K562 (cell line): Measurements from ENCODE around the gene ARHGAP15. TPM values are rescaled to one million over a fixed set of nuclear protein-coding genes. Genes with fewer than 3 reads are reported as not detected.

Source experiments
- ATAC-seq: fragments of 200-7000 bp; cut with Tn5 transposase; 3 replicates; pipeline ENCODE4 v1.9.1; 2020; ENCODE audit warnings: moderate library complexity
- BruUV-seq: library from RNA; stranded (reverse); fragments of 400-500 nt; replicated peaks from 2 replicates; lab custom pipeline; 2021; lab: Mats Ljungman, UMichigan
- CTCF ChIA-PET: fragments of 300-600 bp; formaldehyde crosslinking; extraction: SDS; loops from one replicate; lab custom pipeline; 2021; ENCODE audit warnings: low intra/inter-chr PET ratio; lab: Yijun Ruan, JAX
- POLR2A ChIA-PET: fragments of 300-600, 350-650 bp; sonication (Branson Sonifier 250); formaldehyde crosslinking; extraction: SDS; loops from one replicate; lab custom pipeline; 2021; ENCODE audit warnings: antibody characterized with exemption, inconsistent platforms; lab: Yijun Ruan, JAX
- DNase-seq, 4 experiments: peaks; one replicate each; pipeline versions ENCODE4 v3.0.0 to v3.0.0-alpha.2; 2011 to 2018; ENCODE audit warnings: low spot score in 3 of 4, mixed read lengths in 3 of 4; ENCODE audit errors: extremely low read depth in 1 of 4
- FAIRE-seq: peaks from 2 replicates; lab custom pipeline; 2011; peaks lifted over from hg19 to GRCh38; lab: Jason Lieb, UNC
- H2AFZ ChIP-seq: 2 replicates; pipeline ENCODE4 v1.6.0; 2011; ENCODE audit warnings: low read depth, low read length, control low read depth, inconsistent platforms
- H3K27ac ChIP-seq: fragments of 200-600 bp; 3 replicates; pipeline ENCODE4 v1.8.0; 2011; ENCODE audit warnings: low read depth, mild to moderate bottlenecking, control low read depth, inconsistent platforms, low read length, moderate library complexity, mixed read lengths; ENCODE audit errors: extremely low read depth
- H3K27me3 ChIP-seq, 2 experiments: fragments of 300-600 bp in 1 of 2; 2 replicates in 1 of 2; 3 replicates in 1 of 2; pipeline versions ENCODE4 v1.6.0 to v1.8.0; 2011; ENCODE audit warnings: inconsistent platforms in 2 of 2, low read length in 2 of 2, mild to moderate bottlenecking in 1 of 2, mixed read lengths in 1 of 2, moderate library complexity in 1 of 2; ENCODE audit not compliant: control insufficient read depth in 2 of 2, insufficient read depth in 2 of 2
- H3K36me3 ChIP-seq: fragments of 300-600 bp; 3 replicates; pipeline ENCODE4 v1.8.0; 2011; ENCODE audit warnings: mild to moderate bottlenecking, low read length, inconsistent platforms; ENCODE audit not compliant: control insufficient read depth, insufficient read depth
- H3K4me1 ChIP-seq, 2 experiments: fragments of 200-600 bp in 1 of 2; replicated peaks in 1 of 2; 2 replicates in 1 of 2; 3 replicates in 1 of 2; pipeline versions ENCODE4 v1.5.1 to v1.8.0; 2011; ENCODE audit warnings: inconsistent platforms in 2 of 2, low read length in 2 of 2, mild to moderate bottlenecking in 1 of 2, mixed read lengths in 1 of 2, moderate library complexity in 1 of 2; ENCODE audit not compliant: control insufficient read depth in 2 of 2, insufficient read depth in 2 of 2
- H3K4me2 ChIP-seq: 2 replicates; pipeline ENCODE4 v1.6.1; 2011; ENCODE audit warnings: low read length, control low read depth, inconsistent platforms, mixed read lengths; ENCODE audit not compliant: insufficient read depth
- H3K4me3 ChIP-seq: fragments of 200-600 bp; sonication (generic), shearing (Covaris generic); 2 replicates; pipeline ENCODE4 v1.5.1; 2016; ENCODE audit warnings: control low read depth, inconsistent platforms
- H3K79me2 ChIP-seq: fragments of 200-600 bp; 3 replicates; pipeline ENCODE4 v1.8.0; 2011; ENCODE audit warnings: low read length, inconsistent platforms; ENCODE audit not compliant: control insufficient read depth, insufficient read depth
- H3K9ac ChIP-seq, 2 experiments: 2 replicates each; pipeline versions ENCODE4 v1.6.0 to v1.6.1; 2011; ENCODE audit warnings: low read depth in 2 of 2, low read length in 2 of 2, control low read depth in 1 of 2, inconsistent platforms in 1 of 2, mild to moderate bottlenecking in 1 of 2, mixed read lengths in 1 of 2; ENCODE audit not compliant: insufficient read depth in 1 of 2
- H3K9me1 ChIP-seq: one replicate; pipeline ENCODE4 v1.6.0; 2011; ENCODE audit warnings: inconsistent platforms, mild to moderate bottlenecking, low read length, moderate library complexity; ENCODE audit not compliant: control insufficient read depth, insufficient read depth
- H3K9me3 ChIP-seq: replicated peaks from 2 replicates; pipeline ENCODE4 v1.5.1; 2011; ENCODE audit warnings: low read depth, low read length, inconsistent platforms; ENCODE audit not compliant: control insufficient read depth, insufficient read depth
- H4K20me1 ChIP-seq: replicated peaks from 2 replicates; pipeline ENCODE4 v1.6.1; 2011; ENCODE audit warnings: low read length, inconsistent platforms, mixed read lengths; ENCODE audit not compliant: control insufficient read depth, insufficient read depth
- CBX8 ChIP-seq: fragments of 200-600 bp; sonication (generic); IDR thresholded peaks from 2 replicates; pipeline ENCODE4 v1.6.1; 2012; ENCODE audit warnings: borderline replicate concordance, mixed run types, low read depth, mild to moderate bottlenecking, moderate library complexity, mixed read lengths, low read length, control low read depth, inconsistent platforms; ENCODE audit not compliant: poor library complexity, severe bottlenecking; ENCODE audit errors: extremely low read depth
- HDAC8 ChIP-seq: fragments of 450-650 bp; IDR thresholded peaks from 2 replicates; pipeline ENCODE4 v1.6.1; 2016; ENCODE audit warnings: mild to moderate bottlenecking, missing genetic modification characterization, moderate library complexity, missing compliant biosample characterization
- HNRNPK ChIP-seq: fragments of 200-400 bp; formaldehyde crosslinking; IDR thresholded peaks from one replicate; pipeline ENCODE4 v1.6.1; 2018; ENCODE audit warnings: mild to moderate bottlenecking, low read depth, low read length; ENCODE audit not compliant: poor library complexity, severe bottlenecking
- NCOA1 ChIP-seq: fragments of 450-650 bp; IDR thresholded peaks from 2 replicates; pipeline ENCODE4 v1.6.1; 2016; ENCODE audit warnings: low read depth
- NUFIP1 ChIP-seq: fragments of 450-650 bp; IDR thresholded peaks from 2 replicates; pipeline ENCODE4 v1.6.1; 2018; ENCODE audit not compliant: partially characterized antibody
- PBX2 ChIP-seq, 2 experiments: IDR thresholded peaks in 1 of 2; conservative IDR thresholded peaks in 1 of 2; 2 replicates each; pipeline ENCODE4 v1.6.1; 2016; ENCODE audit warnings: low read depth in 2 of 2, mild to moderate bottlenecking in 1 of 2, missing compliant biosample characterization in 1 of 2, missing genetic modification characterization in 1 of 2, moderate library complexity in 1 of 2
- PCBP2 ChIP-seq: fragments of 200-400 bp; formaldehyde crosslinking; IDR thresholded peaks from 2 replicates; pipeline ENCODE4 v1.6.1; 2018; ENCODE audit warnings: low read length, low read depth, mild to moderate bottlenecking, moderate library complexity; ENCODE audit not compliant: poor library complexity, severe bottlenecking
- PHB ChIP-seq: fragments of 250-450 bp; sonication (Bioruptor Pico); IDR thresholded peaks from 2 replicates; pipeline ENCODE4 v1.5.0; 2021
- RHOXF2B ChIP-seq: fragments of 250-450 bp; sonication (Bioruptor Pico); conservative IDR thresholded peaks from 2 replicates; pipeline ENCODE4 v1.5.1; 2021
- ZNF511 ChIP-seq: sonication (generic); formaldehyde crosslinking; IDR thresholded peaks from 2 replicates; pipeline ENCODE4 v1.8.0; 2022; ENCODE audit warnings: mild to moderate bottlenecking, missing genetic modification reagents
- WGBS: fragments of 100-300 bp; shearing (Covaris generic); methylation state at CpG from one replicate; pipeline ENCODE4 v1.1.6; 2016; ENCODE audit warnings: low coverage, mixed read lengths; ENCODE audit not compliant: insufficient coverage; ENCODE audit errors: missing lambda C conversion rate; 5-methylcytosine and 5-hydroxymethylcytosine counted together
- in situ Hi-C: fragments of 300-500 bp; cut with MboI; formaldehyde crosslinking; loops from 4 replicates; pipeline ENCODE4 v1.15.0; 2018; ENCODE audit warnings: inconsistent platforms, mixed read lengths
- intact Hi-C: fragments of 100-400 bp; cut with micrococcal nuclease; formaldehyde crosslinking; loops from 2 replicates; pipeline ENCODE4 v1.14.2; 2022
- polyA plus RNA-seq, 8 experiments: library from polyadenylated mRNA; depleted of rRNA in 4 of 8; stranded (reverse) in 5 of 8; unstranded in 3 of 8; fragments of >200 nt; fragmentation: Nextera tagmentation in 2 of 8; fragmentation: Illumina TruSeq in 1 of 8; extraction: Ambion mirVana in 2 of 8; extraction: Trizol in 1 of 8; gene quantifications; 2 replicates each; pipeline versions ENCODE4 v1.2.1 to v1.2.3, GENCODE V29; 2011 to 2014; ENCODE audit warnings: inconsistent platforms in 1 of 8, missing spikeins in 1 of 8
- total RNA-seq, 7 experiments: library from RNA; depleted of rRNA in 6 of 7; stranded (reverse); fragments of >200 nt in 6 of 7; fragmentation: Illumina TruSeq in 2 of 7; extraction: Trizol in 2 of 7; gene quantifications; 2 replicates each; pipeline versions ENCODE4 v1.2.1 to v1.2.3, GENCODE V29; 2011 to 2021; ENCODE audit warnings: low replicate concordance in 1 of 7
- TF ChIP-seq, protein P1 (sequence below): fragments of 450-650 bp; formaldehyde crosslinking; IDR thresholded peaks from 2 replicates; pipeline ENCODE4 v1.4.0; 2022; ENCODE audit warnings: missing genetic modification characterization
- TF ChIP-seq, protein P2 (sequence below), 3 experiments: fragments of 200-800 bp in 1 of 3; fragments of 250-450 bp in 1 of 3; fragments of 450-650 bp in 1 of 3; sonication (Bioruptor Pico) in 1 of 3; sonication (Bioruptor generic) in 1 of 3; formaldehyde crosslinking in 1 of 3; IDR thresholded peaks; 2 replicates each; pipeline versions ENCODE4 v1.6.1 to v1.8.0; 2016 to 2022; ENCODE audit warnings: mild to moderate bottlenecking in 2 of 3, missing genetic modification characterization in 2 of 3, missing compliant biosample characterization in 1 of 3, moderate library complexity in 1 of 3

ARHGAP15 gene
- total and polyA plus RNA-seq, 9 of the 15 experiments (the other 6 are each of a cell fraction or from before 2014, with no cell fraction given), result 1.5 to 17.9 (median 7.9) TPM

- H3K4me3 ChIP-seq, result no peak overlapping the region
- BruUV-seq, result no TSS peak
- intact Hi-C loops (no loop called here), in situ Hi-C loops (no loop called here)
- H3K4me1 ChIP-seq, result no peaks in the 10 kb centered on the region
- H3K4me2 ChIP-seq, result no peak overlapping the region
- FAIRE-seq, result no peak
- no peaks in the 10 kb centered on the region for H3K9me3 ChIP-seq
- ChIA-PET CTCF (no interaction called here), POLR2A (no interaction called here)
- no peaks in the 10 kb centered on the region for H3K79me2 ChIP-seq
- no peak for DNase-seq
- no peaks in the 10 kb centered on the region for H3K36me3 ChIP-seq
- no peaks in the 10 kb centered on the region for H4K20me1 ChIP-seq
- H2AFZ ChIP-seq, result no peak overlapping the region
- WGBS, result 12% methylated on average over 2 of the region's 2 CpGs
- H3K9ac ChIP-seq, result no peak overlapping the region
- no peak for ATAC-seq
- H3K27me3 ChIP-seq, result no peaks in the 10 kb centered on the region
- H3K27ac ChIP-seq, result no peak overlapping the region
- H3K9me1 ChIP-seq, result no peaks in the 10 kb centered on the region
- TF ChIP-seq CBX8 (no peak), PHB (CRISPR knock-in tag) (no peak), ZNF511 (CRISPR knock-in tag) (no peak), PCBP2 (no peak), HDAC8 (tag) (no peak), NCOA1 (no peak), NUFIP1 (no peak), PBX2 (CRISPR knock-in tag; IDR thresholded peaks at IDR 0.05; ENCODE audit: low read depth) (no peak), PBX2 (tag; conservative IDR thresholded peaks at IDR 0.05; ENCODE audit: low read depth) (no peak), HNRNPK (no peak), RHOXF2B (CRISPR knock-in tag) (no peak)
- TF ChIP-seq, protein P1, sequence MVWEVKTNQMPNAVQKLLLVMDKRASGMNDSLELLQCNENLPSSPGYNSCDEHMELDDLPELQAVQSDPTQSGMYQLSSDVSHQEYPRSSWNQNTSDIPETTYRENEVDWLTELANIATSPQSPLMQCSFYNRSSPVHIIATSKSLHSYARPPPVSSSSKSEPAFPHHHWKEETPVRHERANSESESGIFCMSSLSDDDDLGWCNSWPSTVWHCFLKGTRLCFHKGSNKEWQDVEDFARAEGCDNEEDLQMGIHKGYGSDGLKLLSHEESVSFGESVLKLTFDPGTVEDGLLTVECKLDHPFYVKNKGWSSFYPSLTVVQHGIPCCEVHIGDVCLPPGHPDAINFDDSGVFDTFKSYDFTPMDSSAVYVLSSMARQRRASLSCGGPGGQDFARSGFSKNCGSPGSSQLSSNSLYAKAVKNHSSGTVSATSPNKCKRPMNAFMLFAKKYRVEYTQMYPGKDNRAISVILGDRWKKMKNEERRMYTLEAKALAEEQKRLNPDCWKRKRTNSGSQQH (CRISPR knock-in tag), result no peak
- TF ChIP-seq, protein P2, sequence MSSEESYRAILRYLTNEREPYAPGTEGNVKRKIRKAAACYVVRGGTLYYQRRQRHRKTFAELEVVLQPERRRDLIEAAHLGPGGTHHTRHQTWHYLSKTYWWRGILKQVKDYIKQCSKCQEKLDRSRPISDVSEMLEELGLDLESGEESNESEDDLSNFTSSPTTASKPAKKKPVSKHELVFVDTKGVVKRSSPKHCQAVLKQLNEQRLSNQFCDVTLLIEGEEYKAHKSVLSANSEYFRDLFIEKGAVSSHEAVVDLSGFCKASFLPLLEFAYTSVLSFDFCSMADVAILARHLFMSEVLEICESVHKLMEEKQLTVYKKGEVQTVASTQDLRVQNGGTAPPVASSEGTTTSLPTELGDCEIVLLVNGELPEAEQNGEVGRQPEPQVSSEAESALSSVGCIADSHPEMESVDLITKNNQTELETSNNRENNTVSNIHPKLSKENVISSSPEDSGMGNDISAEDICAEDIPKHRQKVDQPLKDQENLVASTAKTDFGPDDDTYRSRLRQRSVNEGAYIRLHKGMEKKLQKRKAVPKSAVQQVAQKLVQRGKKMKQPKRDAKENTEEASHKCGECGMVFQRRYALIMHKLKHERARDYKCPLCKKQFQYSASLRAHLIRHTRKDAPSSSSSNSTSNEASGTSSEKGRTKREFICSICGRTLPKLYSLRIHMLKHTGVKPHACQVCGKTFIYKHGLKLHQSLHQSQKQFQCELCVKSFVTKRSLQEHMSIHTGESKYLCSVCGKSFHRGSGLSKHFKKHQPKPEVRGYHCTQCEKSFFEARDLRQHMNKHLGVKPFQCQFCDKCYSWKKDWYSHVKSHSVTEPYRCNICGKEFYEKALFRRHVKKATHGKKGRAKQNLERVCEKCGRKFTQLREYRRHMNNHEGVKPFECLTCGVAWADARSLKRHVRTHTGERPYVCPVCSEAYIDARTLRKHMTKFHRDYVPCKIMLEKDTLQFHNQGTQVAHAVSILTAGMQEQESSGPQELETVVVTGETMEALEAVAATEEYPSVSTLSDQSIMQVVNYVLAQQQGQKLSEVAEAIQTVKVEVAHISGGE (CRISPR knock-in tag; IDR thresholded peaks at IDR 0.05), result no peak
Observed at GRCh38 chr2:143142598-143142997, 13.4 kb downstream of the ARHGAP15 start.
